HepG2 (cell line): Measurements from ENCODE around the gene ZMYND19. TPM values are rescaled to one million over a fixed set of nuclear protein-coding genes. Genes with fewer than 3 reads are reported as not detected.

ENCODE experiments used
- BHLHE40 ChIP-seq: IDR thresholded peaks from 2 replicates; pipeline ENCODE4 v1.6.1; 2011; ENCODE audit warnings: low read length, improper control_type of control experiment
- CTCF ChIP-seq: sonication (generic); formaldehyde crosslinking; IDR thresholded peaks from 2 replicates; pipeline ENCODE4 v1.5.0; 2020; ENCODE audit warnings: mild to moderate bottlenecking, missing genetic modification reagents, moderate library complexity
- ETV5 ChIP-seq: IDR thresholded peaks from 2 replicates; pipeline ENCODE4 v1.6.1; 2018; ENCODE audit warnings: missing biosample characterization, missing genetic modification reagents, inconsistent platforms, borderline replicate concordance
- GLI4 ChIP-seq: sonication (generic); formaldehyde crosslinking; IDR thresholded peaks from 2 replicates; pipeline ENCODE4 v1.5.1; 2020; ENCODE audit warnings: missing genetic modification reagents, mild to moderate bottlenecking, moderate library complexity, borderline replicate concordance
- IRX3 ChIP-seq: sonication (generic); formaldehyde crosslinking; IDR thresholded peaks from 2 replicates; pipeline ENCODE4 v1.8.1; 2023; ENCODE audit warnings: mild to moderate bottlenecking, low read depth, missing genetic modification reagents, borderline replicate concordance
- MTF2 ChIP-seq: sonication (generic); formaldehyde crosslinking; IDR thresholded peaks from 2 replicates; pipeline ENCODE4 v1.5.0; 2020; ENCODE audit warnings: missing genetic modification reagents, borderline replicate concordance
- MXI1 ChIP-seq: IDR thresholded peaks from 3 replicates; pipeline ENCODE4 v1.6.1; 2012; ENCODE audit warnings: low read depth, low read length, inconsistent platforms, borderline replicate concordance
- NRL ChIP-seq: sonication (generic); formaldehyde crosslinking; IDR thresholded peaks from 2 replicates; pipeline ENCODE4 v1.5.0; 2020; ENCODE audit warnings: missing genetic modification reagents, mild to moderate bottlenecking, moderate library complexity, borderline replicate concordance
- PATZ1 ChIP-seq: sonication (generic); formaldehyde crosslinking; IDR thresholded peaks from 2 replicates; pipeline ENCODE4 v1.4.0; 2020; ENCODE audit warnings: missing genetic modification reagents
- PPARG ChIP-seq: conservative IDR thresholded peaks from 2 replicates; pipeline ENCODE4 v1.6.1; 2016; ENCODE audit warnings: missing biosample characterization, missing genetic modification reagents
- PRPF4 ChIP-seq: fragments of 200-400 bp; formaldehyde crosslinking; IDR thresholded peaks from 2 replicates; pipeline ENCODE4 v1.6.1; 2016; ENCODE audit warnings: low read length, low read depth; ENCODE audit not compliant: poor library complexity, severe bottlenecking
- SAP130 ChIP-seq: IDR thresholded peaks from 2 replicates; pipeline ENCODE4 v1.6.1; 2016; ENCODE audit warnings: low read depth
- SETDB1 ChIP-seq: sonication (generic); formaldehyde crosslinking; IDR thresholded peaks from 2 replicates; pipeline ENCODE4 v1.5.1; 2020; ENCODE audit warnings: missing genetic modification reagents, mild to moderate bottlenecking, borderline replicate concordance
- SMARCC2 ChIP-seq: fragments of 450-650 bp; IDR thresholded peaks from 2 replicates; pipeline ENCODE4 v1.6.1; 2017; ENCODE audit warnings: antibody characterized with exemption, mild to moderate bottlenecking
- ZBED4 ChIP-seq: sonication (generic); formaldehyde crosslinking; IDR thresholded peaks from 2 replicates; pipeline ENCODE4 v1.4.0; 2020; ENCODE audit warnings: missing genetic modification reagents, borderline replicate concordance
- ZC3H13 ChIP-seq: sonication (generic); formaldehyde crosslinking; IDR thresholded peaks from 2 replicates; pipeline ENCODE4 v1.8.1; 2023; ENCODE audit warnings: mild to moderate bottlenecking, missing genetic modification reagents, moderate library complexity
- ZNF331 ChIP-seq: sonication (generic); formaldehyde crosslinking; IDR thresholded peaks from 2 replicates; pipeline ENCODE4 v1.4.0; 2020; ENCODE audit warnings: missing genetic modification reagents
- ZNF580 ChIP-seq: IDR thresholded peaks from 2 replicates; pipeline ENCODE4 v1.6.1; 2016; ENCODE audit warnings: low read depth, borderline replicate concordance
- ZNF772 ChIP-seq: sonication (generic); formaldehyde crosslinking; IDR thresholded peaks from 2 replicates; pipeline ENCODE4 v1.5.0; 2020; ENCODE audit warnings: mild to moderate bottlenecking, missing genetic modification reagents
- polyA plus RNA-seq, 8 experiments: library from polyadenylated mRNA; depleted of rRNA in 3 of 8; stranded (reverse) in 7 of 8; unstranded in 1 of 8; fragments of >200 nt; fragmentation: Illumina TruSeq in 4 of 8; extraction: Trizol in 4 of 8; gene quantifications; 2 replicates each; pipeline versions ENCODE4 v1.2.1 to v1.2.3, GENCODE V29; 2011 to 2016; ENCODE audit warnings: low read depth in 4 of 8, missing spikeins in 1 of 8, mixed read lengths in 1 of 8; ENCODE audit not compliant: insufficient read depth in 1 of 8
- total RNA-seq, 5 experiments: library from RNA; depleted of rRNA; stranded (reverse); fragments of >200 nt; fragmentation: Illumina TruSeq; extraction: Trizol; gene quantifications; 2 replicates each; pipeline ENCODE4 v1.2.3, GENCODE V29; 2016; ENCODE audit warnings: low read depth in 1 of 5

Gene ZMYND19
- total and polyA plus RNA-seq, 2 of the 13 experiments (the other 11 are each of a cell fraction or from before 2014, with no cell fraction given) = 21.3 to 38.7 TPM

- TF ChIP-seq ZBED4 (peak; percentile 53; the same call in 1 of the 2 replicates), IRX3 (CRISPR knock-in tag) (no peak), ZC3H13 (CRISPR knock-in tag) (no peak), SMARCC2 (no peak), ZNF331 (CRISPR knock-in tag) (0 out of 2 replicates have a peak, but pooled peaks have one; percentile 14), MXI1 (peak; percentile 65; the same call in 1 of the 3 replicates), BHLHE40 (peak; percentile 76), NRL (CRISPR knock-in tag) (no peak), GLI4 (no peak), PATZ1 (CRISPR knock-in tag) (peak; percentile 39; the same call in 1 of the 2 replicates), SAP130 (CRISPR knock-in tag) (peak; percentile 97), CTCF (CRISPR knock-in tag) (peak; percentile 31; the same call in 1 of the 2 replicates), MTF2 (CRISPR knock-in tag) (no peak), ETV5 (CRISPR knock-in tag) (peak; percentile 63), ZNF580 (CRISPR knock-in tag) (no peak), ZNF772 (no peak), SETDB1 (CRISPR knock-in tag) (no peak), PPARG (CRISPR knock-in tag) (no peak), PRPF4 (no peak)
Measured at GRCh38 chr9:137550231-137550621, 40.1 kb downstream of the ZMYND19 start, which contains the start of gene PNPLA7 (continued).
